HAP-1 (cell line): ENCODE measurements around the gene CCDC171.

Experiments
- DNase-seq, 2 experiments: peaks; one replicate each; pipeline ENCODE4 v3.0.0-alpha.2; 2016 to 2020; ENCODE audit warnings: low spot score in 2 of 2
- H3K27me3 ChIP-seq: fragments of 250-450 bp; sonication (Bioruptor Pico); 2 replicates; pipeline ENCODE4 v1.5.1; 2020; ENCODE audit warnings: low read depth, mild to moderate bottlenecking, moderate library complexity
- H3K36me3 ChIP-seq: fragments of 250-450 bp; sonication (Bioruptor Pico); replicated peaks from 2 replicates; pipeline ENCODE4 v1.5.1; 2020; ENCODE audit warnings: mild to moderate bottlenecking
- H3K4me1 ChIP-seq: fragments of 250-450 bp; sonication (Bioruptor Pico); 2 replicates; pipeline ENCODE4 v1.5.1; 2020; ENCODE audit warnings: mild to moderate bottlenecking
- H3K4me3 ChIP-seq: fragments of 250-450 bp; sonication (Bioruptor Pico); 2 replicates; pipeline ENCODE4 v1.5.1; 2020; ENCODE audit warnings: mild to moderate bottlenecking, moderate library complexity
- H3K9me3 ChIP-seq: fragments of 250-450 bp; sonication (Bioruptor Pico); 2 replicates; pipeline ENCODE4 v1.5.1; 2020; ENCODE audit warnings: mild to moderate bottlenecking, moderate library complexity
- in situ Hi-C: fragments of 300-500 bp; cut with MboI; formaldehyde crosslinking; loops from 3 replicates; pipeline ENCODE4 v1.14.3; 2020; ENCODE audit warnings: low sequenced_read_pairs, inconsistent platforms, mixed read lengths

The CCDC171 gene

DNA sequence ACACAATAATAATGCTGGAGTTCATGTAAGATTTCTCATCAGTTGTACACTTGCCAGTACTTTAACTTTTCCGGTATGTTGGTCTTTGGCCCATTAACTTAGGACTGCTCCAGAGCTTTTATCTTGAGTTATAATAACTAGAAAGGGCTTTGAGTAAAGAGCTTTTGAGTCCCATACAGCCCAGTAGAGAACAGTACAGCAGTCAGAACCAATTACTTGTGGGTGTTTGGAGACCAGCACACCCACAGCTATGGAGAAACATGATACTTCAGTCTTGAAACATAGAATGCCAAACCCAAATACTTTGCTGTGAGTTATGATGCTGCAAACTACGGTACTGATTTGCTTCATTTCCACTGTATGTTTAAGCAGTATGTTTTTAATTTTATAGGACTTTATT, 374.3 kb downstream of the CCDC171 start:
- in situ Hi-C loops: no loop called here
- no peaks in the 10 kb centered on the region for H3K9me3 ChIP-seq
- H3K4me1 ChIP-seq: no peaks in the 10 kb centered on the region; the same call in 1 of the 2 replicates
- H3K4me3 ChIP-seq: no peak overlapping the region
- no peaks in the 10 kb centered on the region for H3K36me3 ChIP-seq
- DNase-seq: no peak
- no peaks in the 10 kb centered on the region for H3K27me3 ChIP-seq

DNA sequence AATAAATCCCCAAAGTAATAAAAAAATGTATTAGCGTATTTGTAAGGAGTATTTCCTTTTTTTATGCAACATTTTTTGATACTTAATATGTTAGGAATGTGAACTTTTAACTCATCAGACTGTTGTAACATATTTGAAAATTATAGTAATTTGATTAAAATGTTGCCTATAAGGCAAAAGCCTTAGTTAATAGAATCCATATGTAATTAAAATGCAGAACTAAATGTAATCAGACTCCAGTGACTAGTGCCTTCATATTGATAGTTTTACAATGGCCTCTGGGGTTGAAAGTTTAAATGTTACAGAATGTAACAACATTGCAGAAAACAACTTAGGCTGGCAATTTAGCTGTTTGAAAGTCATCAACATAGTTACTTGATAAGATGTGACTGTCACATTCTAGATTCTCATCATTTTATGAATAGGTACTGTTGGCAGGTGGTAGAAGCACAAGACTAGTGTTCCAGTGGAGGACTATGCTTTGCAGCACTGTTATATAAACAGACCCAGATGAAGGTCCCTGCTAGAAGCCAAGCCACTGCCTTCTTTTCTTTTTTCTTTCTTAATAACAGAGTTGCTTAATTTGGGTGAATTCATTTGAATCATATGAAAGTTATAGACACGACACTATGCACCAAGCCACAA, 382.9 kb downstream of the CCDC171 start:
- H3K4me3 ChIP-seq: no peak overlapping the region
- no peaks in the 10 kb centered on the region for H3K4me1 ChIP-seq
- H3K36me3 ChIP-seq: no peaks in the 10 kb centered on the region
- no peak for DNase-seq
- in situ Hi-C loops: no loop called here
- 0 out of 2 replicates have a peak, but pooled peaks cover 3% of the 10 kb centered on the region for H3K27me3 ChIP-seq
- no peaks in the 10 kb centered on the region for H3K9me3 ChIP-seq

DNA sequence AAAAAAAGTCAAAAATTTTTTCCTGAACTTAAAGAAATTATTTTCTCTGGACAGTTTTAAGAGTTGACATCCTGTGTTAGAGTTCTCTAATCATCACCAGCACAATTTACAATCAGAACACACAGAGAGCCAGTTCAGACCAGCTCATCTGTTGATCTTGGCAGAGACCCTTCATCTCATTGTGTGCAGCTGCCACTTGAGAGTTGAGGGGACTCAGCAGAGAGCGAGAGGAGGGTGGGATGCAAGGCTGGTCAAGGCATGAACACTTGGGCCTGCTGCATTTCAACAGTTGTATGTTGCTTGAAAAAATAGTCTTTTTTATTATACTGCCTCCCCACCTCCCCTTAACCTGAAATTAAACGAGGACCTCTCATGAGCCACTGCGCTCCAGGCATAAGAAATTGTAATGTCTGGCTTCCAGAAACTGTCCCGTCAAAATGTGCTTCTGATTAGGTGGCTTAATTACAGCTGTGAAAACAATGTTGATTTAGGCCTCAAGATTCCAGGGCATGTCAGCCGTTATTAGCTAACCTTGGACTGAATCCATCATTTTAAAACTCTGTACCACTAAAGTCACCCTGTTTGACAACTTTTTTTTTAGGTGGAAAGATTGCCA, 383.6 kb downstream of the CCDC171 start:
- H3K4me1 ChIP-seq: no peaks in the 10 kb centered on the region
- DNase-seq: no peak
- H3K4me3 ChIP-seq: no peak overlapping the region
- H3K27me3 ChIP-seq: 0 out of 2 replicates have a peak, but pooled peaks cover 3% of the 10 kb centered on the region
- H3K9me3 ChIP-seq: no peaks in the 10 kb centered on the region
- in situ Hi-C loops: no loop called here
- no peaks in the 10 kb centered on the region for H3K36me3 ChIP-seq

DNA sequence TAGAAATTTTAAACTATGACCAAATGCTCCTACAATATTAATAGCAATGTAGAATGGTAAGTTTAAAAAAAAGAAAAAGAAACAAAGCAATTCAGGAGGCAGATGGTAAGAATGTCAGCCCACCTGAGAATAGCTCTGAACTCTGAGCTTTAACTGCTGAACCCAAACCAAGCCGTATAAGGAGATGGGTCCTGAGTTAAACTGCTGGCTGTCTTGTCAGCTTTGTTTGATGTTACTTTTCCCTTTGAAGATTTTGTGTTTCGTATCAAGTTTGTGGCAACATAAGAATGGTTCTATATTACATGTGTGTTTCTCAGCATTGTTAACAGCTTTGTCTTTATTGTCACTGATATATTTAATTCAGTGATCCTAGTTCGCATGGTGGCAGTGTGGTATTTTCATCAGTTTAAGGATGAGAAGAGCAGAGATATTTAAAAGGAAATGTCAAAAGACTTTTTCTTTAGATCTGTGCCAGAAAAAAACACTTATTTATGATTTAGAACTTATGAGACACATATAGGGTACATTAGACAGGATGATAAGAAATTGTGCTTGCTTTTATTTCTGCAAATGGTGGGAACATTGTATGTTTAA, 390.1 kb downstream of the CCDC171 start:
- H3K4me1 ChIP-seq: no peaks in the 10 kb centered on the region
- no peak for DNase-seq
- no peaks in the 10 kb centered on the region for H3K36me3 ChIP-seq
- in situ Hi-C loops: no loop called here
- no peaks in the 10 kb centered on the region for H3K9me3 ChIP-seq
- no peak overlapping the region for H3K4me3 ChIP-seq
- H3K27me3 ChIP-seq: 0 out of 2 replicates have a peak, but pooled peaks cover 2% of the 10 kb centered on the region

DNA sequence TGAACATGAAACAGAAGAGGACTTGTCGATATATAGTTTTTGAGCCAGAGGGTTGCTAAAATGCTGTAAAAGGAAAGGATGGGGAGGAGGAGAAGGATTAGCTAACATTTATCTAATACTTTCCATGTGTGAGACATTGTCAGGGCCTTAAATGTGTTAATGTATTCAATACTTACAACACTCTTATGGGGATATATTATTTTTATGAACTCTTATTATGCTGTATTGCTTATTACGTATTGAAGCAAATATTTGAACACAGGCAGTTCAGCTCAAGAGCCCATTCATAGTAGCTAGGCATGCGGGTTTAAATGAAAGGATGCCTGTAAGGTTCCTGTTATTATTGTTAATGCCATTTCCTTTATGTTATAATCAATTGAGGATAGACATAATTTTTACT, 391.5 kb downstream of the CCDC171 start:
- no peaks in the 10 kb centered on the region for H3K36me3 ChIP-seq
- in situ Hi-C loops: no loop called here
- no peak for DNase-seq
- no peaks in the 10 kb centered on the region for H3K9me3 ChIP-seq
- no peaks in the 10 kb centered on the region for H3K4me1 ChIP-seq
- no peaks in the 10 kb centered on the region for H3K27me3 ChIP-seq
- no peak overlapping the region for H3K4me3 ChIP-seq

DNA sequence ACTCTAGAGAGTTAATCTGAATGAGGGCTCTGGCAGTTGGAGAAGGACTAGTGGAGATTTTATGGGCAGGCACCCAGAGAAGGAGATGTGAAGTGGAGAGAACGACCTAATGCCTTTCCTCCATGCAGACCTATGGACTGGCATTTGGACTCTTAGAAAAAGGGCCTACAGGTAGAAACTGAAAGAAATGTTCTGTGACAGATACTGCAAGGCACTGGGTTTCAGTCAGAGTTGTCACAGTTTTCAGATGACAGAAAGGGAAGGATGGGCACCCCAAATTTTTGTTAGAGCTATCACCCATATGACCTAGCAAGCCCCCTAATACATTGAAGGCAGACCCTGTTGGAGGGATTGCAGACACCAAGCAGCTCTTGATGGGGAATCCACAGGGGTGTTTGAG, 406.8 kb downstream of the CCDC171 start:
- Histone ChIP-seq H3K4me3 (no peak overlapping the region), H3K27me3 (no peaks in the 10 kb centered on the region), H3K36me3 (no peaks in the 10 kb centered on the region), H3K4me1 (no peaks in the 10 kb centered on the region), H3K9me3 (no peaks in the 10 kb centered on the region)
- DNase-seq: no peak
- in situ Hi-C loops: no loop called here

DNA sequence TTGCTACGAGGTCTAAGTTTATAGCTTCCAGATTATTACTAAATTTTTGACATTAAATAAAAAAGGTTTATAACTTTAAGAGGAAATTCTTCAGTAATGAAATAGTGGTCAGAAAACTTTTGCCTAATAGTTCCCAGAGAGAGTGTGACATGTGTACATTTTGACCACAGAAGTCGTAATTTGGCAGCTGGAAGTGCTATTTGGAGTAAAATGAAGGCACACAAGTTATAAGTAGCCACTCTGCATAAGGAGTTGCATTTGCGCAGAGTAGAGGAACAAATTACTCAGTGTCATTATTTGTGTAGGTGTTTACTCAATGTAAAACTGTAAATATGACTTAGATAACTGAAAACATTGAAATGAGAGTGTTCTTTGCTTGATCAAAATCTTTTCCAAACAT, 408.4 kb downstream of the CCDC171 start:
- H3K27me3 ChIP-seq: no peaks in the 10 kb centered on the region
- no peaks in the 10 kb centered on the region for H3K9me3 ChIP-seq
- H3K4me3 ChIP-seq: no peak overlapping the region
- no peak for DNase-seq
- in situ Hi-C loops: no loop called here
- H3K4me1 ChIP-seq: no peaks in the 10 kb centered on the region
- H3K36me3 ChIP-seq: no peaks in the 10 kb centered on the region

DNA sequence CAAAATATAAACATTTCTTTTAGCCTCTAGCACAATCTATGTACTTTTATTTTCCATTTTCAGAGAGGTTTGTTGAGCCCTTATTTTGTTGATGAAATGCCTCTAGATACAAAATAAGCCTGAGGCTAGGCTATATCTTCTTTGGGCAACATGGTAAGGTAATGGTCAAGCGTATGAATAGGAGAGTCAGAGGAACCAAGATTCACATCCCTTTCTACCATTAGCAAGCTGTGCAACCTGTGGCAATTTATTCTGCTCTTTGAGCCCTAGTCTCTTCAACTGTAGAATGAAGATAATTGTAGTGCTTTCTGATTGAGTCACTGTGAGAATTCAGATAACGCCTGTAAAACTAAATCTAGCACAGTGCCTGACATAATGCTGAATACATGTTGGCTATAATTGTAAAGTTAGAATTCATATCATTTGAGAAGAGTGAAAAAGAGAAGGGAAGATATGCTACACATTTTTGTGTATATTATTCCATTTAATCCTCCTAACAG, 412.5 kb downstream of the CCDC171 start:
- no peaks in the 10 kb centered on the region for H3K36me3 ChIP-seq
- no peak for DNase-seq
- H3K9me3 ChIP-seq: no peaks in the 10 kb centered on the region
- no peaks in the 10 kb centered on the region for H3K27me3 ChIP-seq
- no peaks in the 10 kb centered on the region for H3K4me1 ChIP-seq
- in situ Hi-C loops: no loop called here
- no peak overlapping the region for H3K4me3 ChIP-seq

DNA sequence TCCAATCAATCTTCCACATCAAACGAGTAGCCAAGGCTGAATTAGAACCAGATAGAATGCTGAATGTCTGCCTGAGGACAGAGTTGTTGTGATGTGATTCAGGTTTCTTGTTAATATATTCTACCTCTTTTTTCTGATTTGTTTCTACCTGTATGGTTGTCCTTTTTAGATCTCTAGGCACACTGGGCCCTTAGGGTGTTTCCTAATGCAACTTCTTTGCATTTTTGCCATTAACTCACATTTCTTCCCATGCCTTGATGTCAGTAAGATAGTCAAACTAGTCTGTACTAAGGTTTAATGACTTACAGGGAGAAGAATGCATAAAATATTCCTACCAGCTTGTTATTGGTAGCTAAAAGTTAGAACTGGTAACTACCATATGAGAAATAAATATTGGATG, 413.6 kb downstream of the CCDC171 start:
- in situ Hi-C loops: no loop called here
- Histone ChIP-seq H3K9me3 (no peaks in the 10 kb centered on the region), H3K4me3 (no peak overlapping the region), H3K4me1 (no peaks in the 10 kb centered on the region), H3K36me3 (no peaks in the 10 kb centered on the region), H3K27me3 (no peaks in the 10 kb centered on the region)
- DNase-seq: no peak

DNA sequence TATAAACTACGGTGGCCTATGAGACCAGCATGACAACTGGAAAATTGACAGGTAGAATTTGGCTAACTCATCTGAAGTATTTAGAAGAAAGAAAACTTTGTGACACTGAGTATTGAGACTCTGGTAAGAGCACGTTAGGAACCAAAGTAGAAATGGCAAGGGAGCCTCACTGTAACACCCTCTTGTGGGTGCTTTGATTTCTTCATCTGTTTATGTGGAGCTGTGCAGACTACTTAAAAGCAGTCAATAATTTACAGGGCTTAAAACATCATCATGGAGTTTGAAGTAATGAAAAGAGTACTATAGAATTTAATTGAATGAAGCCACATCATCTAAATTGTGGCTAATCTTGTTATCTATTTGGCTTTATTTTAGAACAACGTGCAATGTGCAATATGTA, 414.2 kb downstream of the CCDC171 start:
- no peak for DNase-seq
- no peaks in the 10 kb centered on the region for H3K4me1 ChIP-seq
- in situ Hi-C loops: no loop called here
- no peaks in the 10 kb centered on the region for H3K27me3 ChIP-seq
- no peaks in the 10 kb centered on the region for H3K36me3 ChIP-seq
- no peak overlapping the region for H3K4me3 ChIP-seq
- no peaks in the 10 kb centered on the region for H3K9me3 ChIP-seq

DNA sequence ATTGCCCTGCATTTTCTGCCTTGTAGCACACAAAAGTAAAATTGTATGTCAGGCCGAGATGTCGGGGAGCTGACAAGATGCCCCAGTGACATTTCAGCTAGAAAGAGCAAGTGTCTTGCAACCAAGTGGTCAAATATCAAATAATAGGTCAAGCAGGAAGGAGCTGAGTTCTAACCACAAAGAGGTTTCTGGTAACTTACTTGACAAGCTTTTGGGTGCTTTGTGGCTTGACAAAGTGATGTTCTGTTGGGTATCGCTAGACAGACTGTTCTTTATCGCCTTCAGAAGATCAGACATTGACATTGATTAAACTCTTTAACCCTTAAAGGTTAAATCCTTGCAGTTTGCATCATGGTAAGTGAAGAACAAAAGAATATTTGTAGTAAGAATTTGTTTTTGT, 419.9 kb downstream of the CCDC171 start:
- Histone ChIP-seq H3K4me1 (no peaks in the 10 kb centered on the region), H3K4me3 (no peak overlapping the region), H3K36me3 (no peaks in the 10 kb centered on the region), H3K9me3 (no peaks in the 10 kb centered on the region), H3K27me3 (no peaks in the 10 kb centered on the region)
- in situ Hi-C loops: no loop called here
- no peak for DNase-seq

DNA sequence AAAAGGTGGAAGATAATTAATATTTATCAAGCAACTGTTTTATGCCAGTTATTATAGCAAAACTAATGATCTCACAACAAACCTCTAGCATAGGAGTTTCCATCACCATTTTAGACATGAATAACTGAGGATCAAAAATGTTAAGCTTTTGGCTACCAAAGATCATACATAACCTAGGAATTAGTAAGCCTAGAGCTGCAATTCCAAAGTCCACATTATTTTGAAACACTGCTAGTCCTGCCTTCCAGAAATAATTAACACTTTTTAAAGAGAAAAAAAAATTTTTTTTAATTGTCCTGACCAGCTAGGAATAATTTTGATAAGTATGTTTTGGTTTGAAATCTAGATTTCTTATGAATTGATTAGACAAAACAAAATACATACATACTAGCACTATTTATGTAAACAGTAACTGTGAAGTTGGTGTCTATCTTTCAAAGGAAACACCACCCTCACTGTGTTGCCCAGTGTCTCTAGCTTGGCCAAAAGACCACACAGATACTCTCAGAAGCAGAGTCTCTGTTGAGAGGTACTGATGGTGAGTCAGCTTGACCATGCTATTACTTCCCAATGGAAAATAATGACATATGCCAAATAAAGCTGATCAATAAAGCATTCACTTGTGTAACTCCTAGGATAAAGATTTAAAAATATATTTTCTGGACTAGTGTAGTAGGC, 422.4 kb downstream of the CCDC171 start:
- DNase-seq: no peak
- Histone ChIP-seq H3K27me3 (no peaks in the 10 kb centered on the region), H3K4me3 (no peak overlapping the region), H3K4me1 (no peaks in the 10 kb centered on the region), H3K9me3 (no peaks in the 10 kb centered on the region), H3K36me3 (no peaks in the 10 kb centered on the region)
- in situ Hi-C loops: no loop called here

DNA sequence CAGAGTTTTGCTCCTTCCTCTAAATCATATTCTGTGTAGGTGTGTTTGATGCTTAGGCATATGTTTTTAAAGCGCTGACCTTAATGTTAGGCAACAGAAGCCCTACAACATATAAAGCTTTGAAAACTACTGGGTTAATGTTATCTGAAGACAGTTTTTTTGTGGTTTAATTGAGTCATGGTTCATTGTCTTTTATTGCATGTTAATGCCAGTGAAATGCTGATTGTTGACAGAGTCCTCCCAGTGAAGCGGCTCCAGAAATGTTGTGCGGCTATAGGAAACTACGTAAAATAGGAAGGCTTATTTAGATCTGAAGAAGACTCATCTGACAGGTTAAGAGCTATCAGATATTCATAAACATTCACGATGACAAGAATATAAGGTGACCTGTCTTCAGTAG, 424.6 kb downstream of the CCDC171 start:
- in situ Hi-C loops: no loop called here

DNA sequence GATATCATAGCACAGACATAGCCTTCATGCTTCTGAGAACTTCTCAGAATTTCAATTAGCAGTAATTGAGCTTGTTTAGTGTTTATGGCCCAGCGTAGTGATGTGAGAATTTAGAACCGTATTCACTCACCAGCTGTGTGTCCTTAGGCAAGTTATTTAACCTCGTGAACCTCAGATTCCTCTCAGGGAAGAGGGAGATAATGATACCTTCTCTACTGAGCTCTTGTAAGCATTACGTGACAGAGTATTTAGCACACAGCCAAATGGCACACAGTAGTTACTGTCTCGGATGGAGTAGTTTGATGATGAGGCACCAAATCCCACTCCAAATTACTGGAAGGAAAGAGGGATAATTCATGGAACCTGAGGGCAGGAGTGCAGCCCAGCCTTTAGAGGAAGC, 429.3 kb downstream of the CCDC171 start:
- no peaks in the 10 kb centered on the region for H3K36me3 ChIP-seq
- no peaks in the 10 kb centered on the region for H3K4me1 ChIP-seq
- H3K27me3 ChIP-seq: no peaks in the 10 kb centered on the region
- no peak overlapping the region for H3K4me3 ChIP-seq
- in situ Hi-C loops: no loop called here
- no peaks in the 10 kb centered on the region for H3K9me3 ChIP-seq
- no peak for DNase-seq

More for the DNA sequence above, 424.6 kb downstream of the CCDC171 start:
- Histone ChIP-seq H3K4me1 (no peaks in the 10 kb centered on the region), H3K36me3 (no peaks in the 10 kb centered on the region), H3K9me3 (no peaks in the 10 kb centered on the region), H3K27me3 (no peaks in the 10 kb centered on the region), H3K4me3 (no peak overlapping the region)
- DNase-seq: no peak
